Activated T-helper 1 cell treated with Interleukin-2 at 50 U/mL for 16 hours (primary cell): Measurements from ENCODE around the gene KLF14.
"Not testable (repeated sequence)": the region's sequence is repeated elsewhere in the genome, so short reads cannot be mapped to it uniquely, and the experiment has no call there.

ENCODE experiments used
- DNase-seq: peaks from one replicate; pipeline ENCODE4 v3.0.0-alpha.2; 2020; ENCODE audit warnings: low read depth

Gene KLF14

GRCh38 chr7:130733931-130734814 is at the start of gene KLF14:
Gene KLF14, minus strand, starts transcription at chr7:130734207. Its CDS starts 174 bp downstream, at chr7:130734033.
- no peak for DNase-seq

GRCh38 chr7:130781346-130781745 is 47.3 kb upstream of the KLF14 start:
- DNase-seq: no peak

- no peak for DNase-seq
These were observed 43.4 kb upstream of the KLF14 start for GRCh38 chr7:130777426-130777825.

- DNase-seq: not testable (repeated sequence)
These were observed 38.4 kb upstream of the KLF14 start for GRCh38 chr7:130772456-130772855.

- no peak for DNase-seq
These were observed 34.8 kb upstream of the KLF14 start for GRCh38 chr7:130768854-130769253.

GRCh38 chr7:130764569-130764968 is 30.6 kb upstream of the KLF14 start:
- not testable (repeated sequence) for DNase-seq

- DNase-seq: no peak
These were observed 24.5 kb upstream of the KLF14 start for GRCh38 chr7:130758429-130759056.

- DNase-seq: no peak
These were observed 22.3 kb upstream of the KLF14 start for GRCh38 chr7:130756316-130756715.

- no peak for DNase-seq
These were observed 18.4 kb upstream of the KLF14 start for GRCh38 chr7:130752424-130752823.

GRCh38 chr7:130750755-130751154 is 16.7 kb upstream of the KLF14 start:
- no peak for DNase-seq

GRCh38 chr7:130748531-130749389 is 14.8 kb upstream of the KLF14 start:
- no peak for DNase-seq

GRCh38 chr7:130741331-130741995 is 7.5 kb upstream of the KLF14 start:
- no peak for DNase-seq

GRCh38 chr7:130740606-130741005 is 6.6 kb upstream of the KLF14 start:
- no peak for DNase-seq

GRCh38 chr7:130736298-130736900 is 2.4 kb upstream of the KLF14 start:
- no peak for DNase-seq

GRCh38 chr7:130734815-130735716 is 1.1 kb upstream of the KLF14 start:
- DNase-seq: no peak

GRCh38 chr7:130732980-130733930 is 752 bp downstream of the KLF14 start:
- DNase-seq: peak; percentile 1

- DNase-seq: no peak
These were observed 10.2 kb downstream of the KLF14 start for GRCh38 chr7:130723784-130724183.

GRCh38 chr7:130721486-130722277 is 12.3 kb downstream of the KLF14 start:
- no peak for DNase-seq
